Right kidney (tissue), 9 donors: Measurements from ENCODE around the gene FAM120A.
A peak's percentile ranks its signal among the peaks of the same experiment; 100 is the strongest.

ENCODE experiments used
- DNase-seq: peaks from one replicate; pipeline ENCODE4 v3.0.0-alpha.2; 2016
- long read RNA-seq, 8 donors: transcript quantifications; one replicate each; lab custom pipeline, GENCODE V29; 2026

The FAM120A gene, protein sequence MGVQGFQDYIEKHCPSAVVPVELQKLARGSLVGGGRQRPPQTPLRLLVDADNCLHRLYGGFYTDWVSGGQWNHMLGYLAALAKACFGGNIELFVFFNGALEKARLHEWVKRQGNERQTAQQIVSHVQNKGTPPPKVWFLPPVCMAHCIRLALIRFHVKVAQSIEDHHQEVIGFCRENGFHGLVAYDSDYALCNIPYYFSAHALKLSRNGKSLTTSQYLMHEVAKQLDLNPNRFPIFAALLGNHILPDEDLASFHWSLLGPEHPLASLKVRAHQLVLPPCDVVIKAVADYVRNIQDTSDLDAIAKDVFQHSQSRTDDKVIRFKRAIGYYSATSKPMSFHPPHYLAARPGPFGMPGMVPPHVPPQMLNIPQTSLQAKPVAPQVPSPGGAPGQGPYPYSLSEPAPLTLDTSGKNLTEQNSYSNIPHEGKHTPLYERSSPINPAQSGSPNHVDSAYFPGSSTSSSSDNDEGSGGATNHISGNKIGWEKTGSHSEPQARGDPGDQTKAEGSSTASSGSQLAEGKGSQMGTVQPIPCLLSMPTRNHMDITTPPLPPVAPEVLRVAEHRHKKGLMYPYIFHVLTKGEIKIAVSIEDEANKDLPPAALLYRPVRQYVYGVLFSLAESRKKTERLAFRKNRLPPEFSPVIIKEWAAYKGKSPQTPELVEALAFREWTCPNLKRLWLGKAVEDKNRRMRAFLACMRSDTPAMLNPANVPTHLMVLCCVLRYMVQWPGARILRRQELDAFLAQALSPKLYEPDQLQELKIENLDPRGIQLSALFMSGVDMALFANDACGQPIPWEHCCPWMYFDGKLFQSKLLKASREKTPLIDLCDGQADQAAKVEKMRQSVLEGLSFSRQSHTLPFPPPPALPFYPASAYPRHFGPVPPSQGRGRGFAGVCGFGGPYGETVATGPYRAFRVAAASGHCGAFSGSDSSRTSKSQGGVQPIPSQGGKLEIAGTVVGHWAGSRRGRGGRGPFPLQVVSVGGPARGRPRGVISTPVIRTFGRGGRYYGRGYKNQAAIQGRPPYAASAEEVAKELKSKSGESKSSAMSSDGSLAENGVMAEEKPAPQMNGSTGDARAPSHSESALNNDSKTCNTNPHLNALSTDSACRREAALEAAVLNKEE
- long read RNA-seq, donor 1, full-length matches to known transcripts: 2 of 49 reads
- long read RNA-seq, donor 1, partial matches to known transcripts: 47 of 49 reads
- long read RNA-seq, donor 1, other reads (novel, unspliced or antisense): 0 of 49 reads
- long read RNA-seq, donor 2, full-length matches to known transcripts: 5 of 10 reads
- long read RNA-seq, donor 2, partial matches to known transcripts: 5 of 10 reads
- long read RNA-seq, donor 2, other reads (novel, unspliced or antisense): 0 of 10 reads
- long read RNA-seq, donor 3, full-length matches to known transcripts: 3 of 50 reads
- long read RNA-seq, donor 3, partial matches to known transcripts: 47 of 50 reads
- long read RNA-seq, donor 3, other reads (novel, unspliced or antisense): 0 of 50 reads
- long read RNA-seq, donor 4, full-length matches to known transcripts: 6 of 58 reads
- long read RNA-seq, donor 4, partial matches to known transcripts: 52 of 58 reads
- long read RNA-seq, donor 4, other reads (novel, unspliced or antisense): 0 of 58 reads
- long read RNA-seq, donor 5, full-length matches to known transcripts: 10 of 24 reads
- long read RNA-seq, donor 5, partial matches to known transcripts: 14 of 24 reads
- long read RNA-seq, donor 5, other reads (novel, unspliced or antisense): 0 of 24 reads
- long read RNA-seq, donor 6, full-length matches to known transcripts: 9 of 62 reads
- long read RNA-seq, donor 6, partial matches to known transcripts: 53 of 62 reads
- long read RNA-seq, donor 6, other reads (novel, unspliced or antisense): 0 of 62 reads
- long read RNA-seq, donor 7, full-length matches to known transcripts: 6 of 157 reads
- long read RNA-seq, donor 7, partial matches to known transcripts: 143 of 157 reads
- long read RNA-seq, donor 7, other reads (novel, unspliced or antisense): 8 of 157 reads
- long read RNA-seq, donor 8, full-length matches to known transcripts: 8 of 13 reads
- long read RNA-seq, donor 8, partial matches to known transcripts: 5 of 13 reads
- long read RNA-seq, donor 8, other reads (novel, unspliced or antisense): 0 of 13 reads

DNA sequence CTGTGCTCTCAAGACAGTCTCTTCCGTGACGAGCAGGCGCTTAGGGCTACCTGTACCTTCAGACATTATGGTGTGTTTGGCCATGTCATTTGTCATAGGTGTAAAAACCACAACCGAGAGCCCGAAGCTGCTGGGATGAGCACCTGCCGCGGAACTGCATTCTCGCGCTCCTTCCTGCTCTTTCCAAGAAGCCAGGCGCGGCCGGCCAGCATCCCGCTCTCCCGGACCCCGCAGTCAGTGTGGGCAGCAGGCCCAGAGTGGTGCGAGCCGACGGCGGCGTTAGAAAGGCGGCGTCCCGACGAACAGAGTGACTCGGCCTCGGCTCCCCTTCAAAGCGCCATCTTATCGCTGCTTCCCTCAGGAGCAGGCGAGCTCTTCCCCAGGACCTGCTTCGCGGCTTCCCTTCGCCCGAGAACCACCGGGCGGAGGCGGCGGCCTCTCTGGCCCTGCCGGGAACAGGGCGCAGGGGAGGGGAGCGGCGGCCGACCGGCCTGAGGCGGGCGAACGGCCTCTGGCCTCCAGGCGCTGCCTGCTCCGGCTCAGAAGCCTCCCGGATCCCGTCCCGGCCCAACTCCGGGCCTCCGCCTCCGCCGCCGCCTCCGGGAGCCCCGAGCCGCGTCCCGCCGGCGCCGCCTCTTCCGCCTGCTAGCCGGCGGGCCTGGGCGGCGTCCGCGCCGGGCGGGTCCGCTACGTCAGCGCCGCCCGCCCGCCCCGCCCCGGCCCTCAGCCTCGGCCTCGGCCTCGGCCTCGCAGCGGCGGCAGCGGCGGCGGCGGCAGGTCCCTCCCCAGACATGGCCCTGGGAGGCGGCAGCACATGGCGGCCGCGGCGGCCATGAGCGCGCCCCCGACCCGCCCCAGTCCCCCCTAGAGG lies at the start of gene FAM120A:
Gene FAM120A (plus strand): TSS at position 741 of the 871 bp plus-strand sequence. CDS start 231 bp downstream, outside the sequence.
- DNase-seq: peak; percentile 97

DNA sequence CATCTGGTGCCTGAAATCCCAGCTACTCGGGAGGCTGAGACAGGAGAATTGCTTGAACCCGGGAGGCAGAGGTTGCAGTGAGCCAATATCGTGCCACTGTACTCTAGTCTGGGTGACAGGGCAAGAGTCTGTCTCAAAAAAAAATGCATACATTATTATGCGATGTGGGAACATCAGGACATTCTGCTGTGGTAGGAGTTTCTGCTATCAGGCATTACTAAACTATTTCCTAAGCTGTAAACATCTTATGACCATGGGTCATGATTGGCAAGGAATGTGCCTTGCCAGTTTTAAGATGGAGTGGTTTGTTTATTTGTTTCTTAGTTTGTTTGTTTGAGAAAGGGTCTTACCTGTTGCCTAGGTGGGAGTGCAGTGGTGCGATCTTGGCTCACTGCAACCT lies 45.1 kb upstream of the FAM120A start:
- DNase-seq: no peak

DNA sequence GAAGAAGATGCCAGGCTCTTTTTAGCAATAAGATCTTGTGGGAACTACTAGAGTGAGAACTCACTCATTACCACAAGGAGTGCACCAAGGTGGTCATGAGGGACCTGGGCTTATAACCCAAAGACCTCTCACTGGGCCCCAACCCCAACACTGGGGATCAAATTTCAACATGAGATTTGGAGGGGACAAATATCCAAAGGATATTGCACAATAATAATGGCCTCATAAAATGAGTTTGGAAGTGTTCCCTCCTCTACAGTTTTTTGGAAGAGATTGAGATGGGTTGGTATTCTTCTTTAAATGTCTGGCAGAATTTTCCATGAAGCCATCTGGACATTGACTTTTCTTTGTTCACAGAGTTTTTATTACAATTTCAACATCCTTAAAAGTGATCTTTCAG lies 38.0 kb upstream of the FAM120A start:
- no peak for DNase-seq

DNA sequence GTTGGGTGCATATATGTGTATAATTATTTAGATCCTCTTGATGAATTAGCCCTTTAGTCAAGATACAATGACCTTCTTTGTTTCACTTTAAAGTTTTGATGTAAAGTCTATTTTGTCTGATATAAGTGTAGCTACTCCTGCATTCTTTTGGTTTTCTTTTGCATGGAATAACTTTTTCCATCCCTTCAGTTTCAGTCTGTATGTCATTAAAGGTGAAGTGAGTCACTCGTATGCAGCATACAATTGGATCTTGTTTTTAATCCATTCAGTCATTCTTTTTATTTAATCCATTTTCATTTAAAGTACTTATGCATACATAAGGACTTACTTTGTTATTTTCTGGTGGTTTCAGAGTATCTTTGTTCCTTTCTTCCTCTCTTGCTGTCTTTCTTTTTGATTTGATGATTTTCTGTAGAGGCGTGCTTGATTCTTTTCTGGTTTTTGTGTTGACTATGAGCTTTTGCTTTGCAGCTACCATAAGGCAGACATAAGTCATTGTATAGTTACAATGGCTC lies 36.3 kb upstream of the FAM120A start:
- DNase-seq: no peak

DNA sequence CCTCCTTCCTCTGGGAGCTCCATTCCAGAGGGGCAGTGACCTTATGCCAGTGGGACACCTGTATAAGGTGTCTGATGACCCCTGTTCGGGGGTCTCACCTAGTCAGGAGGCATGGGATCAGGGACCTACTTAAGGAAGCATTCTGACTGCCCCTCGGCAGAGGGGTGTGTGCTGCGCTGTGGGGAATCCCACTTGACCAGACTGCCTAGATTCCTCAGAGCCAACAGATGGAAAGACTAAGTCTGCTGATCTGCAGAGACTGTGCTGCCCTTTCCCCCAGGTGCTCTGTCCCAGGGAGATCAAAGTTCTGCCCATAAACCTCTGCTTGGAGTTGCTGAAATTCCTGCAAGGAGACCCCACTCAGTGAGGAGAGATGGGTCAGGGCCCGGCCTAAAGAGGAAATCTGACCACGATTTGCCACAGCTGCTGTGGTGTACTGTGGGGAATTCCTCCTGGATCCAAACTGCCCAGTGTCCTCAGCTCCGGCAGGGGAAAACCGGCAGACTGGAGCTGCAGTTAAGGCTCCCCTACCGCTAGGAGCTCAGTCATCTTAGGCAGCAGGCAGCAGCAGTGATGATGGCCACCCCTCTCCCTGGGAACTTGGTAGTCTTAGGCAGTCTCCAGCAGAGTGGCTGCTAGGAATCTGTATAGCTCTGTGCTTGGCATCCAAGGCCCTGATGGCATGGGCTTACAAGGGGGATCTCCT lies 34.8 kb upstream of the FAM120A start:
- no peak for DNase-seq

DNA sequence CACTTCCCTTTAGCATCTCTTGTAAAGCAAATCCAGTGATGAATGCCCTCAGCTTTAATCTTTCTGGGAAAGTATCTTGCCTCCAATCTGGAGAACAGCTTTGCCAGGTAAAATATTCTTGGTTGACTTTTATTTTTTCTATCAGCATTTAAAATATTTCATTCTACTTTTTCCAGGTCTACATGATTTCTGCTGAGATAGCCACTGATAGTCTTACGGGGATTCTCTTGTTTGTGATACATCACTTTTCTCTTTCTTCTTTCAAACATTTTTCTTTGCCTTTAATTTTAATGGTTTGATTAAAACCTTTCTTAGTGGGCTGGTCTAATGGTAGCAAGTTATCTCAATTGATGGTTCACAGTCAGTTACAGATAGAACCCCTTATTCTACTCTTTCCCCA lies 33.9 kb upstream of the FAM120A start:
- DNase-seq: no peak

DNA sequence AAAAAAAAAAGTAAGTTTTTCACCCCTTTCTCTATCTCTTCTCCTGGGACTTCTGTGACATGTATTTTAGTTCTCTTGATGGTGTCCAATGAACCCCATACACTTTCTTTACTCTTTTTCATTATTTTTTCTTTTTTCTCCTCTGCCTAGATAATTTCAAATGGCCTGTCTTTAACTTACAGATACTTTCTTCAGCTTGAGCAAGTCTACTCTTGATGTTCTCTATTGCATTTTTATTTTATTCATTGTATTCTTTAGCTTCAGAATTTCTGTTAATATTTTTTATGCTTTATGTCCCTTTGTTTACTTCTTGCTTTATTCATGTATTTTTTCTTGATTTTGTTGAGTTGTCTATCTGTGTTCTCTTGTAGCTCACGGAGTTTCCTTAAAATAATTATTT lies 32.5 kb upstream of the FAM120A start:
- no peak for DNase-seq

DNA sequence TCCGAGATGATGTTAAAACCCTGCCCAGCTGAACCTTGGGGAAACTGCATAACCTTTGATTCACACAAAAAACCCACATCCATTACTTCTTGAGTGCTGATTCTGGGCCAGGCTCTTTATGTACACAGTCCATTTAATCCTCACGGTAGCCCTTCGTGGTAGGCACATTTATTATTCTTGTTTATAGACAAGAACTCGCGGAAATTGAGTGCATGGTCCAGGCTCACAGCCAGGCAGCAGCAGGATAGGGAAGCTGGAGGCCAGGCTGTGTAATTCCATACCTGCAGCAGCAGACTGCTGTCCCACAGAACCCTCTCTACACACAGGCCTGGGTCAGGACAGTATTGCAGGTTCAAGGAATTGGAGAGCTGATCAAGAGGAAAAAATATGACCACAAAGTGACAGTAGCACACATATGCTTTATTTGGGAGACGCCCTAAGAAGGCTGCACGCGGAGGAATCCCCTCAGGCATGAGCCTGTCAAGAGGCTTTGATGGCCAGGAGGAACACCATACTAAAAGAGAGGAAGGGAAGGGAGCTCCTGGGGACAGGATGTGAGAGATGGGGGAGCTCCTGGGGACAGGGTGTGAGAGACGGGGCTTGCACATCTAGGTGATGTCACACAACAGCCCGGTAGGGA lies 28.4 kb upstream of the FAM120A start:
- no peak for DNase-seq

DNA sequence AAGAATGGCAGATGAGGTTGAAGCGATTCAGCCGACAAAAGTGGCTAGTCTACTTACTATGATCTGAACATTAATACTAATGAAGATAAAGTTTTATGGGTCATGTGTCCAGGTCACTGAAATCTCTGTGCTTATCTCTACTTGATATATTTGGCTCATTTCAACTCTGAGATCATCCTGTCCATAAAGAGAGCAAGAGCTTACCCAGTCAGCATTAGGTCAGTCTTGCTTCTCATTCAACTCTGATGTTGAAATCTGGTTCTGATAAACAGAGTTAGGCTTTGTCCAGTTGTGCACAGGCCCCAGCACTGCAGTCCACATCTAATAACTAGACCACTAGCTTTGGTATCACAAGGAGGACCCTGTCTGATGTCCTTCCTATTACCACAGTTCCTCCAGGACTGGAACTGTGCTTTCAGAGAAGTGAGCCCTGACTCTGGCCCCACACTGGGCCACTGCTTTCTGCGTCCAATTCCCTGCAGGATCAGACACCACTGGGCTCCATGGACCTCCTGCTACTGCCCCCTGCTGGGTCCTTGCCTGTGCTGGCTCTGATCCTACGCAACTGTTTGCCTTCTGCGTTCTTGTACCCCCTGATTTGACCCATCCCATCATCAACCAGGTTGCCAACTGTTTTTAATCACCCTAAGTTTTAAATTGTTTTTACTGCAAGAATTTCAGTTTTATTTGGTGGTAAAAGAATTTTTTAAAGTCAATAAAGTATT lies 23.7 kb upstream of the FAM120A start:
- DNase-seq: no peak

DNA sequence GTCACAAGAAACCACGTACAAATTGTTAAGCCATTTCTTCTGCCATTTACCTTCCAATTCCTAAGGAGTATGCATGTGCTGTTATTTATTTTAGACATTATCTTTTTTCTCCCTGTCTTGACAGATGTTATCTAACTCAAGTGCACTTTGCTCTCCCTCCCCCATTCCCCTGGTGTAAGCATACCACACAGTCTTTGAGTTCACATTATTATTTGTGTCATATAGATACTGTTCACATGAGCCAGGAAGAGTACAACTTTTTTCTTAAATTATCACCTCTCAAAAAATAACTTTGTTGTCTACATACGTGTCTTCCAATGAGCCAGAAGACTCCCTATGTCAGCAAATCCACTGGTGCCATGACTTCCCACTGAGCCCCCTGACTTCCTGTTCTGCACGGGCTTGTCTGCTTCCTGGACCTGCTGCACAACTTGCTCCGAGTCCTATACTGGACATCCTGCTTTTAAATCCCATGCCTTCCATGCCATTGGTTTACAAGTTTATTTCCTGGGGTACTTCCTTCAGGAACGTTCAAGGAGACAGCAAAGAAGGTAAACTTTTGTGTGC lies 19.9 kb upstream of the FAM120A start:
- no peak for DNase-seq

DNA sequence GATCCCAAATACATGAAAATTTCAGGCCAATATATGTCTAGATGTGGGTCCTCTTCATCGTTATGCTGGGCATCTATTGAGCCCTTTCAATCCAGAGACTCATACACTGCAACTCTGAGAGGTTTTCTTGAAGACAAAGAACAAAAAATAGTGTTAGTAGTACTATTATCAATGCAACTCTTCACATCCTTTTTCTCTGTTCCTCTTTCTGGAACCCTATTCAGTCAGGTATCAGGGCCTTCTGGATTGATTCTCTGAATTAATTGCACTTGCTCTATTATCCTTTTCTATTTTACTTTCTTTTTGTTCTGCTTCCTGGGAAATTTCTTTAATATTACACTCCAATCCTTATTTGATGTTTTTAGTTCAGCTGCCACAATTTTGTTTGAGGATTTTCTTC lies 18.5 kb upstream of the FAM120A start:
- no peak for DNase-seq

DNA sequence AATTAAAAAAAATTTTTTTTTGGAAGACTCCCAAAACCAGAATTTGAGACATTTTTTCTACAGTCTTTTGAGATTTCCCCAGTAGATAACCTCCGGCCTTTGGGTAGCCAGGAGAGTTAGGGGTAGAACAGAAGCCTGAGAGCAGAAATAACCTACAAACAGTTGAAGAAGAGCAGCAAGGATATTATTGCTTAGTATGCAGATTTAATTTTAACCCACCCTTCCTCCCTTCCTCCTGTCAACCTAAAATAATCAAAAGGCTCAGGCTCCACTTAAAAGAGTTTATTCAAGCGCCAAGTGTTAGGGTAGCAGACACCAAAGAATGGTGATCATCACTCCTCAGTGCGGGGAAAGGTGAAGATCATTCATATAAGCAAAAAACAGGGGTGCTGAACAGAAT lies 17.4 kb upstream of the FAM120A start:
- no peak for DNase-seq

DNA sequence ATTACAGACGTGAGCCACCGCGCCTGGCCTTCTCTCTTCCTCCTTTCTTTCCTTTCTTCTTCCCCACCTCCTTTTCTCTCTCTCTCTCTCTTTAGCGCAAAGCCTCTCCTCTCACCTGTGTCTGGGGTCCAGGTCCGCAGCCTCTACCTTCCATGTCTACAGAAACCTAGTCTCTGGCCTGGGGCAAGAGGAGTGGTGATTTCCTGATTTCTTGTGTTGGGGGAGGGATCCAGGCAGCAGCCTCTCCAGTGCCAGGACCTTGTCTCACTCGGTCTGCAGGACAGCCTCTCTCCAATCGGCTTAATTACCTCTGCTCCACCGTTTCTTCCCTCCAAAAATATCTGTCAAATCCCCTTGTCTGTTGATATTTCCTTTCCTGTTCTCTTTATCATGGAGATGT lies 16.1 kb upstream of the FAM120A start:
- DNase-seq: no peak

DNA sequence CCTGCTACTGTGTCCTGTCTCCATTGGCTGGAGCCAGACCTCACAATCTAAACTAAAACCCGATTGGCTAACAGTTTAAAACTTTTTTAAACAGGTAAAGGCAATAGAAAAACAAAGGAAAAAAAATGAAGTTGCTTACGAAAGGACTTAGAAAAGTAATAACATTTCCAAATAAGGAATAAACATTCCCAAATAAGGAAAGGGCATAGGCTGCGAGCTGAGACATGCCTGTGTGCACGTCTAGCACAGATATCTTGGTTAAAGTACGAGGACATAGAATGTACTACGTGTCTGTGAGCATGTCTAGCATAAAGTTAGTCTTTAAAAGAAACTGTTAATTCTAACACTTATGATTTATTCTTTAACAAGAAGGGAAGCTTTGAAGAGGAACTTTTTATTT lies 15.3 kb upstream of the FAM120A start:
- no peak for DNase-seq

DNA sequence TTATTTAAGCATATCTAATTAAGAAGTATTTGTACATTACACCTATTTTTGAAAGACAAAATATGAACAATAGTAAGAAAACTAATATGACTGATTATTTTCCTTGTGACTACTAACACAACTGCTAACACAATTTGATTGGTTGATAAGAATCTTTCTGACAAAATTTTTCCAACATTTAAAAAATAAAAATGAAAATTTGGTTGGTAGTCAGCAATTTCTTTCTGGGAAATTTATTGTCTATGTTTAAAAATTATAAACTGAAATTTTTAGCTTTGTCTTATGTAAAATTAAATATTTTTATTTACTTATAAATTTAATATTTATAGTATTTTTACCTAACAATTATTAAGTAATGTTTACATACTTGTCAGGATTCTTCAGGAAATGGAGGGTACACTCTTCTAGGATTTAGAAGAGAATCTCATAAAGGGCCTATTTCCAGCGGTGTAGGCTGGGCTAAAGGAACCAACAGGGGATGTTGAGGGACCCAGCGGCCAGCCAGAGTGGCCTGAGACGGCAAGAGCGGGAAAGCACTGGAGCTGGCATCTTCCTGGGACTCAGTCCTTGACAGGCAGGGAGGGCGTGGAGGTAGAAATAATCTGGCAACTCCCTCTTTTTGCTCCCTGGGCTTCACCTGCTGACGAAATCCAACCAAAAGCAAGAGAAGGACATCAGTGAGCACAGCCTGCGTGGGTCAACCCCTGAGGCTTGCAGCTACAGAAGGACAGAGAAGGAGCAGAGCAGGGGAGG lies 14.7 kb upstream of the FAM120A start:
- no peak for DNase-seq

DNA sequence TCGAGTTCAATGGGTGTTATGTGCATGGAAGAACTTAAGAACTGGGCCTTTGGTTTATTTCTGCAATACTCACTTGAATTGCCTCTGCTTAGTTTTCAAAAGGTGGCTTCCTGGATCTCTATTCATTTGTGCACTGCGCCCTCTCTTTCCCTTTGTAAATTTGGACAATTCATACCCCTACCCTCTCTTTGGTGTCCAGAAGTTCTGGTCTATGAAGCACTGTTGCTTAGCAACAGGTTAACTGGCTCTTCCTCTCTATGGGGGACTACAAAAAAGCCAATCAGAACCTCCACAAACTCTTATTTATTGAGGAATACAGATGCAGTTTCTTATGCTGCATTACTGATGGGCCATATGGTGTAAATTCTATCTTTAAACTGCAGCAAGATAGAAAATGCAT lies 13.5 kb upstream of the FAM120A start:
- DNase-seq: no peak
